OCI-LY7 (cell line): ENCODE data around the gene ZFP30. TPM values are rescaled to one million over a fixed set of nuclear protein-coding genes. Genes with fewer than 3 reads are reported as not detected.

Experiments
- BruUV-seq: library from RNA; stranded (reverse); fragments of 400-500 nt; replicated peaks from 2 replicates; lab custom pipeline; 2021; lab: Mats Ljungman, UMichigan
- CTCF ChIA-PET: fragments of 300-600 bp; sonication (Branson Sonifier 250); formaldehyde crosslinking; loops from one replicate; lab custom pipeline; 2022; ENCODE audit warnings: antibody characterized with exemption; ENCODE audit not compliant: unreplicated experiment; lab: Charles Lee
- POLR2A ChIA-PET: fragments of 300-600 bp; sonication (Branson Sonifier 250); formaldehyde crosslinking; loops from one replicate; lab custom pipeline; 2022; ENCODE audit warnings: antibody characterized with exemption; lab: Charles Lee
- DNase-seq: peaks from one replicate; pipeline ENCODE4 v3.0.0-alpha.2; 2015; ENCODE audit warnings: low spot score
- H2AFZ ChIP-seq: fragments of 200-600 bp; sonication (generic), shearing (Covaris generic); 2 replicates; pipeline ENCODE4 v1.6.1; 2014; ENCODE audit warnings: mild to moderate bottlenecking, antibody characterized with exemption, low read length, moderate library complexity
- H3K27ac ChIP-seq: fragments of 200-600 bp; sonication (generic); 2 replicates; pipeline ENCODE4 v1.5.1; 2014; ENCODE audit warnings: mixed run types, low read depth, mild to moderate bottlenecking, moderate library complexity, low read length, inconsistent platforms; ENCODE audit not compliant: poor library complexity, severe bottlenecking
- H3K36me3 ChIP-seq: fragments of 200-600 bp; sonication (generic); 2 replicates; pipeline ENCODE4 v1.6.1; 2014; ENCODE audit warnings: mild to moderate bottlenecking, antibody characterized with exemption, low read length, moderate library complexity, mixed read lengths; ENCODE audit not compliant: insufficient read depth
- H3K4me1 ChIP-seq: fragments of 200-600 bp; sonication (generic); 2 replicates; pipeline ENCODE4 v1.5.1; 2014; ENCODE audit warnings: mild to moderate bottlenecking, low read length; ENCODE audit not compliant: insufficient read depth, poor library complexity, severe bottlenecking
- H3K4me2 ChIP-seq: fragments of 200-600 bp; sonication (generic); 2 replicates; pipeline ENCODE4 v1.6.1; 2014; ENCODE audit warnings: mild to moderate bottlenecking, low read length
- H3K4me3 ChIP-seq: fragments of 200-600 bp; sonication (generic); 2 replicates; pipeline ENCODE4 v1.5.1; 2014; ENCODE audit warnings: mild to moderate bottlenecking, low read depth, low read length; ENCODE audit not compliant: poor library complexity, severe bottlenecking
- H3K79me2 ChIP-seq: fragments of 200-600 bp; sonication (generic); 2 replicates; pipeline ENCODE4 v1.6.1; 2016; ENCODE audit warnings: low read depth, mild to moderate bottlenecking, low read length, moderate library complexity, mixed read lengths; ENCODE audit not compliant: insufficient read depth
- H3K9me2 ChIP-seq: fragments of 200-600 bp; sonication (generic); 2 replicates; pipeline ENCODE4 v1.6.1; 2016; ENCODE audit warnings: mild to moderate bottlenecking, low read length, mixed read lengths; ENCODE audit not compliant: insufficient read depth
- H3K9me3 ChIP-seq: fragments of 200-600 bp; sonication (generic); 2 replicates; pipeline ENCODE4 v1.6.1; 2014; ENCODE audit warnings: mild to moderate bottlenecking, mixed run types, low read length, mixed read lengths
- H4K20me1 ChIP-seq: fragments of 200-600 bp; sonication (generic); 2 replicates; pipeline ENCODE4 v1.6.1; 2014; ENCODE audit warnings: mild to moderate bottlenecking, antibody characterized with exemption, low read length, moderate library complexity, mixed read lengths; ENCODE audit not compliant: insufficient read depth
- CTCF ChIP-seq: fragments of 200-600 bp; sonication (generic); conservative IDR thresholded peaks from 2 replicates; pipeline ENCODE4 v1.5.1; 2014; ENCODE audit warnings: mild to moderate bottlenecking, antibody characterized with exemption, low read length, moderate library complexity, mixed read lengths
- EZH2phosphoT487 ChIP-seq: fragments of 200-600 bp; sonication (generic); IDR thresholded peaks from 2 replicates; pipeline ENCODE4 v1.6.1; 2018; ENCODE audit warnings: low read depth, borderline replicate concordance, mild to moderate bottlenecking, mixed run types, antibody characterized with exemption, low read length, moderate library complexity, mixed read lengths
- intact Hi-C: fragments of 100-400 bp; cut with micrococcal nuclease; formaldehyde crosslinking; loops from one replicate; pipeline ENCODE4 v1.10.0; 2022; ENCODE audit not compliant: unreplicated experiment
- total RNA-seq, 2 experiments: library from RNA; depleted of rRNA in 1 of 2; stranded (reverse); fragments of >200 nt in 1 of 2; shearing (Covaris generic) in 1 of 2; gene quantifications; 2 replicates each; pipeline ENCODE4 v1.2.3, GENCODE V29; 2014 to 2022

Gene ZFP30
- total RNA-seq, 2 experiments from 2014 or later = 6.2 to 12.8 TPM

- H3K4me2 ChIP-seq = peak overlapping the region; percentile 73
- ChIA-PET CTCF (no interaction called here), POLR2A (no interaction called here)
- H3K36me3 ChIP-seq = no peaks in the 10 kb centered on the region
- intact Hi-C loops = no loop called here
- no peak for TF ChIP-seq CTCF
- H2AFZ ChIP-seq = peak overlapping the region; percentile 93
- no peaks in the 10 kb centered on the region for H3K9me2 ChIP-seq
- no TSS peak for BruUV-seq
- H3K9me3 ChIP-seq = 0 out of 2 replicates have a peak, but pooled peaks cover 3% of the 10 kb centered on the region
- H3K79me2 ChIP-seq = peaks cover 23% of the 10 kb centered on the region; the same call in 1 of the 2 replicates
- peak overlapping the region; percentile 80 for H3K4me3 ChIP-seq
- peaks cover 7% of the 10 kb centered on the region for H3K4me1 ChIP-seq
- no peaks in the 10 kb centered on the region for H4K20me1 ChIP-seq
- H3K27ac ChIP-seq = peak overlapping the region; percentile 58
- peak; percentile 63 for DNase-seq
These were observed 565 bp upstream of the ZFP30 start for GRCh38 chr19:37655689-37656371.

GRCh38 chr19:37654629-37655300 lies 500 bp downstream of the ZFP30 start:
- ChIA-PET POLR2A (no interaction called here), CTCF (no interaction called here)
- intact Hi-C loops = no loop called here
- peak overlapping the region; percentile 58 for H3K27ac ChIP-seq
- H3K79me2 ChIP-seq = peaks cover 23% of the 10 kb centered on the region; the same call in 1 of the 2 replicates
- no peaks in the 10 kb centered on the region for H3K36me3 ChIP-seq
- no peaks in the 10 kb centered on the region for H3K9me2 ChIP-seq
- H3K4me2 ChIP-seq = peak overlapping the region; percentile 73
- peaks cover 7% of the 10 kb centered on the region for H3K4me1 ChIP-seq
- peak overlapping the region; percentile 80 for H3K4me3 ChIP-seq
- no TSS peak for BruUV-seq
- H2AFZ ChIP-seq = peak overlapping the region; percentile 93
- TF ChIP-seq CTCF = no peak
- TF ChIP-seq EZH2phosphoT487 = no peak
- H4K20me1 ChIP-seq = no peaks in the 10 kb centered on the region
- peak; percentile 47 for DNase-seq
- 0 out of 2 replicates have a peak, but pooled peaks cover 3% of the 10 kb centered on the region for H3K9me3 ChIP-seq

- 0 out of 2 replicates have a peak, but pooled peaks cover 3% of the 10 kb centered on the region for H3K9me3 ChIP-seq
- no peak overlapping the region for H3K27ac ChIP-seq
- peak overlapping the region; percentile 73 for H3K4me2 ChIP-seq
- peaks cover 6% of the 10 kb centered on the region; the same call in 1 of the 2 replicates for H3K36me3 ChIP-seq
- DNase-seq = no peak
- POLR2A ChIA-PET = interaction anchor here (0.6 kb wide), 1 partner anchor 63 kb away, joined by 3 read pairs; no protein-coding TSS in a partner anchor
- intact Hi-C loops = no loop called here
- H2AFZ ChIP-seq = peak overlapping the region; percentile 93; the same call in 1 of the 2 replicates
- CTCF ChIA-PET = no interaction called here
- peaks cover 23% of the 10 kb centered on the region; the same call in 1 of the 2 replicates for H3K79me2 ChIP-seq
- no peak for TF ChIP-seq EZH2phosphoT487
- TF ChIP-seq CTCF = no peak
- no TSS peak for BruUV-seq
- no peaks in the 10 kb centered on the region for H3K9me2 ChIP-seq
- H4K20me1 ChIP-seq = no peaks in the 10 kb centered on the region
- peaks cover 7% of the 10 kb centered on the region for H3K4me1 ChIP-seq
- H3K4me3 ChIP-seq = peak overlapping the region; percentile 80
These were observed 1.1 kb downstream of the ZFP30 start for GRCh38 chr19:37654118-37654517.
